HepG2 (cell line): ENCODE data around the gene FGF21. TPM values are rescaled to one million over a fixed set of nuclear protein-coding genes. Genes with fewer than 3 reads are reported as not detected.

ENCODE experiments used
- HDAC2 ChIP-seq: sonication (generic); formaldehyde crosslinking; IDR thresholded peaks from 2 replicates; pipeline ENCODE4 v1.4.0; 2020; ENCODE audit warnings: missing genetic modification reagents
- HOXA5 ChIP-seq: sonication (generic); formaldehyde crosslinking; IDR thresholded peaks from 2 replicates; pipeline ENCODE4 v1.4.0; 2020; ENCODE audit warnings: missing genetic modification reagents
- KLF13 ChIP-seq: sonication (generic); formaldehyde crosslinking; IDR thresholded peaks from 2 replicates; pipeline ENCODE4 v1.4.0; 2020; ENCODE audit warnings: mild to moderate bottlenecking, missing genetic modification reagents
- MED8 ChIP-seq: sonication (generic); formaldehyde crosslinking; IDR thresholded peaks from 2 replicates; pipeline ENCODE4 v1.8.1; 2023; ENCODE audit warnings: mild to moderate bottlenecking, missing genetic modification reagents; ENCODE audit not compliant: insufficient replicate concordance
- MTA1 ChIP-seq: sonication (generic); formaldehyde crosslinking; IDR thresholded peaks from 2 replicates; pipeline ENCODE4 v1.4.0; 2020; ENCODE audit warnings: missing genetic modification reagents, mild to moderate bottlenecking, borderline replicate concordance
- NCOR1 ChIP-seq: fragments of 200-600 bp; sonication (generic); IDR thresholded peaks from 2 replicates; pipeline ENCODE4 v1.7.0; 2017; ENCODE audit warnings: antibody characterized with exemption, low read length, borderline replicate concordance
- SMARCE1 ChIP-seq: fragments of 450-650 bp; IDR thresholded peaks from 2 replicates; pipeline ENCODE4 v1.6.1; 2017; ENCODE audit warnings: borderline replicate concordance
- ZBTB43 ChIP-seq: sonication (generic); formaldehyde crosslinking; conservative IDR thresholded peaks from 2 replicates; pipeline ENCODE4 v1.4.0; 2020; ENCODE audit warnings: missing genetic modification reagents
- ZNF12 ChIP-seq: sonication (generic); formaldehyde crosslinking; IDR thresholded peaks from 2 replicates; pipeline ENCODE4 v1.5.0; 2020; ENCODE audit warnings: missing genetic modification reagents
- ZNF142 ChIP-seq: sonication (generic); formaldehyde crosslinking; IDR thresholded peaks from 2 replicates; pipeline ENCODE4 v1.4.0; 2020; ENCODE audit warnings: missing genetic modification reagents
- ZNF501 ChIP-seq: sonication (generic); formaldehyde crosslinking; IDR thresholded peaks from 2 replicates; pipeline ENCODE4 v1.5.1; 2020; ENCODE audit warnings: mild to moderate bottlenecking, moderate library complexity, missing genetic modification reagents
- ZNF510 ChIP-seq: sonication (generic); formaldehyde crosslinking; IDR thresholded peaks from 2 replicates; pipeline ENCODE4 v1.4.0; 2020; ENCODE audit warnings: low read depth, mild to moderate bottlenecking, missing genetic modification reagents
- ZNF552 ChIP-seq: sonication (generic); formaldehyde crosslinking; IDR thresholded peaks from 2 replicates; pipeline ENCODE4 v1.9.0; 2022; ENCODE audit warnings: missing genetic modification reagents, mild to moderate bottlenecking, borderline replicate concordance
- ZNF720 ChIP-seq: sonication (generic); formaldehyde crosslinking; IDR thresholded peaks from 2 replicates; pipeline ENCODE4 v1.4.0; 2020; ENCODE audit warnings: missing genetic modification reagents
- ZNF891 ChIP-seq: sonication (generic); formaldehyde crosslinking; IDR thresholded peaks from 2 replicates; pipeline ENCODE4 v1.5.0; 2020; ENCODE audit warnings: mild to moderate bottlenecking, missing genetic modification reagents
- ZSCAN31 ChIP-seq: sonication (generic); formaldehyde crosslinking; IDR thresholded peaks from 2 replicates; pipeline ENCODE4 v1.5.0; 2020; ENCODE audit warnings: low read depth, mild to moderate bottlenecking, missing genetic modification reagents
- polyA plus RNA-seq, 8 experiments: library from polyadenylated mRNA; depleted of rRNA in 3 of 8; stranded (reverse) in 7 of 8; unstranded in 1 of 8; fragments of >200 nt; fragmentation: Illumina TruSeq in 4 of 8; extraction: Trizol in 4 of 8; gene quantifications; 2 replicates each; pipeline versions ENCODE4 v1.2.1 to v1.2.3, GENCODE V29; 2011 to 2016; ENCODE audit warnings: low read depth in 4 of 8, missing spikeins in 1 of 8, mixed read lengths in 1 of 8; ENCODE audit not compliant: insufficient read depth in 1 of 8
- total RNA-seq, 5 experiments: library from RNA; depleted of rRNA; stranded (reverse); fragments of >200 nt; fragmentation: Illumina TruSeq; extraction: Trizol; gene quantifications; 2 replicates each; pipeline ENCODE4 v1.2.3, GENCODE V29; 2016; ENCODE audit warnings: low read depth in 1 of 5
- TF ChIP-seq, protein P1 (sequence below): sonication (generic); formaldehyde crosslinking; IDR thresholded peaks from 2 replicates; pipeline ENCODE4 v1.4.0; 2020; ENCODE audit warnings: missing genetic modification reagents
- TF ChIP-seq, protein P2 (sequence below): sonication (generic); formaldehyde crosslinking; IDR thresholded peaks from 2 replicates; pipeline ENCODE4 v1.4.0; 2020; ENCODE audit warnings: missing genetic modification reagents

The FGF21 gene
- total and polyA plus RNA-seq, 2 of the 13 experiments (the other 11 are each of a cell fraction or from before 2014, with no cell fraction given) = 0.17 TPM; not detected in 1

DNA sequence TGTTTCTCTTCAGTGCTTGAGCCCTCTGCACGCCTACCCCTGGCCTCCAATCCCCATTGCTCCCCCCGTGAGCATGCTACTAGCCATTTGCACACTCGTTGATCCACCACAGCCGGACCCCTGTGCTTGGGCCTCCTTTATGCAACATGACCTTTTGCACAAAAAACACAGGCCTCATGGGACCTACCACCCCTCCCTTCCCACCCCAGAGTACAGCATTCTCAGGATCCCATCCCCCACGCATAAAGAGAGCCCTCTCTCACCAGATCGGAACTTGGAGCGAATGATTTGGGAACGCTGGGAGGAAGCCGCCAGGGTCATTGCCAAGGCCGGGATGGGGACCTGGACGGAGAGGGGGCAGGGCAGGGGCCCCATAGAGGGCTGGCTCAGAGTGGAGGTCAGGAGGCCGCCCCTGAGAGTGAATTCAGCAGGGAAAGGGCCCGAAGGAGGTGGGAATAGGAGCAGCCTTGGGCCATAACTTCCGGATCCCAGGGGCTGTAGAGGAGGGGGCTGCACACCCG lies 36.6 kb upstream of the FGF21 start (continued):
- TF ChIP-seq ZNF142 (CRISPR knock-in tag) (no peak; the same call in 1 of the 2 replicates), ZNF501 (CRISPR knock-in tag) (no peak; the same call in 1 of the 2 replicates), HDAC2 (peak; percentile 60; the same call in 1 of the 2 replicates), ZNF720 (CRISPR knock-in tag) (no peak), HOXA5 (CRISPR knock-in tag) (no peak; the same call in 1 of the 2 replicates), MTA1 (CRISPR knock-in tag) (peak; percentile 79; the same call in 1 of the 2 replicates), ZNF552 (CRISPR knock-in tag) (no peak), SMARCE1 (no peak), ZNF12 (CRISPR knock-in tag) (no peak), ZNF510 (no peak), ZSCAN31 (no peak), NCOR1 (peak; percentile 88), KLF13 (CRISPR knock-in tag) (no peak), ZBTB43 (CRISPR knock-in tag) (peak; percentile 100), MED8 (CRISPR knock-in tag) (no peak), ZNF891 (CRISPR knock-in tag) (no peak)
- TF ChIP-seq, protein P1, sequence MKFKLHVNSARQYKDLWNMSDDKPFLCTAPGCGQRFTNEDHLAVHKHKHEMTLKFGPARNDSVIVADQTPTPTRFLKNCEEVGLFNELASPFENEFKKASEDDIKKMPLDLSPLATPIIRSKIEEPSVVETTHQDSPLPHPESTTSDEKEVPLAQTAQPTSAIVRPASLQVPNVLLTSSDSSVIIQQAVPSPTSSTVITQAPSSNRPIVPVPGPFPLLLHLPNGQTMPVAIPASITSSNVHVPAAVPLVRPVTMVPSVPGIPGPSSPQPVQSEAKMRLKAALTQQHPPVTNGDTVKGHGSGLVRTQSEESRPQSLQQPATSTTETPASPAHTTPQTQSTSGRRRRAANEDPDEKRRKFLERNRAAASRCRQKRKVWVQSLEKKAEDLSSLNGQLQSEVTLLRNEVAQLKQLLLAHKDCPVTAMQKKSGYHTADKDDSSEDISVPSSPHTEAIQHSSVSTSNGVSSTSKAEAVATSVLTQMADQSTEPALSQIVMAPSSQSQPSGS (CRISPR knock-in tag) = peak; percentile 67; the same call in 1 of the 2 replicates
- TF ChIP-seq, protein P2, sequence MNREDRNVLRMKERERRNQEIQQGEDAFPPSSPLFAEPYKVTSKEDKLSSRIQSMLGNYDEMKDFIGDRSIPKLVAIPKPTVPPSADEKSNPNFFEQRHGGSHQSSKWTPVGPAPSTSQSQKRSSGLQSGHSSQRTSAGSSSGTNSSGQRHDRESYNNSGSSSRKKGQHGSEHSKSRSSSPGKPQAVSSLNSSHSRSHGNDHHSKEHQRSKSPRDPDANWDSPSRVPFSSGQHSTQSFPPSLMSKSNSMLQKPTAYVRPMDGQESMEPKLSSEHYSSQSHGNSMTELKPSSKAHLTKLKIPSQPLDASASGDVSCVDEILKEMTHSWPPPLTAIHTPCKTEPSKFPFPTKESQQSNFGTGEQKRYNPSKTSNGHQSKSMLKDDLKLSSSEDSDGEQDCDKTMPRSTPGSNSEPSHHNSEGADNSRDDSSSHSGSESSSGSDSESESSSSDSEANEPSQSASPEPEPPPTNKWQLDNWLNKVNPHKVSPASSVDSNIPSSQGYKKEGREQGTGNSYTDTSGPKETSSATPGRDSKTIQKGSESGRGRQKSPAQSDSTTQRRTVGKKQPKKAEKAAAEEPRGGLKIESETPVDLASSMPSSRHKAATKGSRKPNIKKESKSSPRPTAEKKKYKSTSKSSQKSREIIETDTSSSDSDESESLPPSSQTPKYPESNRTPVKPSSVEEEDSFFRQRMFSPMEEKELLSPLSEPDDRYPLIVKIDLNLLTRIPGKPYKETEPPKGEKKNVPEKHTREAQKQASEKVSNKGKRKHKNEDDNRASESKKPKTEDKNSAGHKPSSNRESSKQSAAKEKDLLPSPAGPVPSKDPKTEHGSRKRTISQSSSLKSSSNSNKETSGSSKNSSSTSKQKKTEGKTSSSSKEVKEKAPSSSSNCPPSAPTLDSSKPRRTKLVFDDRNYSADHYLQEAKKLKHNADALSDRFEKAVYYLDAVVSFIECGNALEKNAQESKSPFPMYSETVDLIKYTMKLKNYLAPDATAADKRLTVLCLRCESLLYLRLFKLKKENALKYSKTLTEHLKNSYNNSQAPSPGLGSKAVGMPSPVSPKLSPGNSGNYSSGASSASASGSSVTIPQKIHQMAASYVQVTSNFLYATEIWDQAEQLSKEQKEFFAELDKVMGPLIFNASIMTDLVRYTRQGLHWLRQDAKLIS = no peak
